Right forelimb (tissue), 1 donor: ENCODE results near the gene ESPNL.

Experiments
- DNase-seq: peaks from one replicate; pipeline ENCODE4 v3.0.0-alpha.2; 2018

The ESPNL gene

DNA sequence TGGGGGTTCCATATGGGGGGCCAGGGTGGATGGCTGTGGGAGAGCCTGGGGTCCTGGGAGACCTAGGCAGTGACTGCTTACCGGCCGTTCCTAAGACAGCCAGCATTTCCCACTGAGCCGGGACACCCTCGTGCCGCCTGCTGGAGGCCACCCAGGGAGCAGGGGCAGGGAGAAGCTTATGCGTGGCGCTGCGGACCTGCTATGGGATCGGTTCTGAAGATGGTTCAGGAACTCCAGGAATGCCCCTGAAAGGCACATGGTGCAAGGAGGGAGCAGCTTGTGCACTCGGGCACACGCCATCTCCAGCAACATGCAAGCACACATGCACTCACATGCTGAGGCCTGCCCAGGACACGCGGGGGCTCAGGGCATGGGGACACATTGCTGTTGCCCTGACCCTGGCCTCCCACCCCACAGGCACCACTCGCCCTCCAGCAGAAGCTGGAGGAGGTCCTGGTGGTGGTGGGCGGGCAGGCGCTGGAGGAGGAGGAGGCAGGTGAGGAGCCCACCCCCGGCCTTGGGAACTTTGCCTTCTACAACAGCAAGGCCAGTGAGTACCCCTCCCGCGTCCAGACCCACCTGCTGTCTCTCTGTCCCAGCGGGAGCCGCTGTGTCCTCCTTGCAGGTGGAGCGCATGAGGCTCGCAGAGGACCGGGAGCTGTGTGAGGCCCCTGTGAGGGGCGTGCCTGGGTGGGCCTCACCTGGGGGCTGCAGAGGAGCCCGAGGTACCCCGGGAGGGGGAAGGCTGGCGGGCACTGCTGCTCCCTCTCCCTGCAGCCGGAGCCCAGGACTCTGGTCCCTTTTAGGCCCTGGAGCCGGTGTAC lies 42.5 kb downstream of the ESPNL start:
- no peak for DNase-seq

- DNase-seq = no peak
Observed at GRCh38 chr2:238143239-238143951, 43.3 kb downstream of the ESPNL start.

GRCh38 chr2:238144262-238144661 lies 44.1 kb downstream of the ESPNL start:
- DNase-seq = no peak

DNA sequence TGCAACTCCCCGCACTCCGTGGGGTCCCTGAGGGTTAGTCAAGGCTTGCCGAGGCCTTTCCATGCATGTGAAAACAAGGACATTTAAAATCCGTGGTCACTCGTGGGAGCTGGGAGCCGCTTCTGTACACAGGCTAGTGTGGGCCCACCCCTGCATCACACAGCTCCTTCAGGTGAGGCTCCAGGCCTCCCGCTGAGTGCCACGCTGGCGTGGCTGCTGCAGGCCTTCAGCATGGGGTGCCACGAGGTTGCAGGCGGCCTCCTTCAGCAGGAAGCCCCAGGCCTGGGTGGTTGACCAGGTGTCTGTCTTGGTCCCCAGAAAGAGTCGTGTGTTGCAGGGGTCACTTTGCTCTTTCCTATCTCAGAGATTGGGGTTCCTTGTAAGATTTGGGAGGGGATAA lies 44.9 kb downstream of the ESPNL start:
- DNase-seq = no peak

DNA sequence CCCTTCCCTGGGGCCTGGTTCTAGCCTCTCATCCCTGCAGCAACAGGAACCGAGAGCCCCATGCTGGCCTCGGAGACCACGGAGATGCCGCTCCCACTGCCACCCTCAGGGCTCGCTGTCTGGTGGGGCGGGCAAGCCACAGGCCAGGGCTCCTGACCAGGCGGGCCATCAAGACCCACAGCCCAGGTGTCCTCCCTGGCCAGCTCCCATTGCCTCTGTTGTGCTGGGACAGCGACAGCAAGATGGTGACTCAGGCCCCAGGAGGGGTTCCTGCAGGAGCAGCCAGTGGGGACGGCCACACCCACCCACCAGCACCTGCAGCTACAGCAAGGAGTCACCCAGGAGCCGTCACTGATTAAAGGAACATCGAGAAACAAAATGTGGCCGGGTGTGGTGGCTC lies 45.7 kb downstream of the ESPNL start:
- no peak for DNase-seq

DNA sequence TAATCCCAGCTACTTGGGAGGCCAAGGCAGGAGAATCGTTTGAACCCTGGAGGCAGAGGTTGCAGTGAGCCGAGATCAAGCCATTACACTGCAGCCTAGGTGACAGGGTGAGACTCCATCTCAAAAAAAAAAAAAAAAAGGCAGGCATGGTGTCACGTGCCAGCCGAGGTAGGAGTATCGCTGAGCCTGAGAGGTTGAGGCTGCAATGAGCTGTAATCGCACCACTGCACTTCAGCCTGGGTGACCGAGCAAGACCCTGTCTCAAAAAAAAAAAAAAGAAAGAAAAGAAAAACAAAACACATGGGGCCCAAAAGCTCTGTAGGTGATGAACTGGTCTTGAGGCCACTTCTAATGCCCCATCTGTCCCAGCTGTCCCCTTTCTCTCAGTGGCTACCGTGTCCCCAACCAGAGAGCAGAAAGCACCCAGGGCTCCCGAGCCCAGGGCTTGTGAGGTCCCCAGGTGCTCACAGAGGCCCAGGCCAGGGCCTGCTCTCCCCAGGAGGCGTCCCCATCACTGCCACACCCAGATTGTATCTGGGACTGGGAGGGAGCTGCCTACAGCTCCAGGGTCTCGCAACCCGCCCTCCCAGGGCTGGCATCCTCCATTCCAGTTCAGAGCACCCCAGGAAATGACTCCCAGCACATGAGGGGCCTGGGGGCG lies 46.9 kb downstream of the ESPNL start:
- DNase-seq = no peak

- DNase-seq = no peak
Observed at GRCh38 chr2:238148981-238149380, 48.8 kb downstream of the ESPNL start.

GRCh38 chr2:238149841-238150572 lies 49.9 kb downstream of the ESPNL start:
- no peak for DNase-seq

- no peak for DNase-seq
Observed at GRCh38 chr2:238150686-238151085, 50.5 kb downstream of the ESPNL start.

DNA sequence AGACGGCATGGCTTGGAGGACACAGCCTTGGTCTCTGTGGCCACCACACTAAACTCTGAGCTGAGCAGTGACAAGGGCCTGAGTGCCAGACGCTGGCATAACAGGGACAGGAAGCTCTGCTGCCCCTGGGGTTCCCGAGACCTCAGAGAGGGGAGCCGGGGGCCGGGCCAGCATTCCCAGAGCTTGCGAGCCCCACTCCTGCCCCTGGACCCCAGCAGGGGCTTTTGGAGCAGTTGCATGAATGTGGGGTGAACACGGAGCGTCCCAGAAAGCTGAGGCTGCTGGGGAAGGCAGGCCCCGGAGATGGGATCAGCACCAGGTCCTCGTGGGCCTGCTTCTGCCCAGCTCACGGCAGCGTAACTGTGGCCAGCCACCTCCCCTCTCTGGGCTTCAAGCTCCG lies 51.1 kb downstream of the ESPNL start:
- no peak for DNase-seq

GRCh38 chr2:238151628-238152235 lies 51.6 kb downstream of the ESPNL start:
- DNase-seq = no peak

- no peak for DNase-seq
Observed at GRCh38 chr2:238152771-238153688, 52.9 kb downstream of the ESPNL start.

GRCh38 chr2:238154570-238154969 lies 54.4 kb downstream of the ESPNL start:
- DNase-seq = no peak

GRCh38 chr2:238155051-238155760 lies 55.1 kb downstream of the ESPNL start:
- no peak for DNase-seq

- no peak for DNase-seq
Observed at GRCh38 chr2:238155761-238156694, 55.9 kb downstream of the ESPNL start.

- no peak for DNase-seq
Observed at GRCh38 chr2:238157506-238158017, 57.4 kb downstream of the ESPNL start.

DNA sequence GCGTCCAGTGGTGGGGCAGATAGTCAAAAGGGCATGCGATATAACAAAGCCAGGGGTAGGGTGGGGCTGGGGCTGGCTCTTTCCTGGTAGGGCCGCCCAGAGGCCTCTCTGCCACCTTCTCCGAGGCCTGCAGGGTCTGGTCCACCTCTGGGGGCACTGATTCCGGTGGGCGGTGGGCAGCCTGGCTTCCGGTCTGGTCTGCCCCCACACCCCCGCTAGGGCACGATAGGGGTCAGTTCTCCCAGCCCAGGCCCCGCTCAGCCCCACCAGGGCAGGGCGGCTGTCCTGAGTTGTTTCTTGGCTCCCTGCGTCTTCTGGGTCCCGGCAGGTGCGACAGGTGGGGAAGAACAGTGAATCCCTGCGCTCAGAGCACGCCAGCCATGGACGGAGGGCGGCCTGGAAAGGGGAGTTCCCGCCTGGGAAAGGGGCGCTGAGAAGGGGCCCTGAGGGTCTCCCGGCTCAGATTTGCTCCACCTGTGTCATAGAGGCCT lies 57.9 kb downstream of the ESPNL start:
- no peak for DNase-seq

- DNase-seq = peak; percentile 71
Observed at GRCh38 chr2:238158509-238159070, 58.5 kb downstream of the ESPNL start, which contains the start of gene ERFE. Gene ERFE, plus strand, starts transcription at chr2:238158970. Its CDS starts 38 bp downstream, at chr2:238159008.

GRCh38 chr2:238159071-238159539 lies 59.0 kb downstream of the ESPNL start:
- DNase-seq = no peak
